ENCODE data around the gene FGL2.
"Not testable (repeated sequence)": the region's sequence is repeated elsewhere in the genome, so short reads cannot be mapped to it uniquely, and the experiment has no call there.

The FGL2 gene

GRCh38 chr7:77238703-77239136 is 39.1 kb upstream of the FGL2 start:
- DNase-seq: no peak
- H3K4me1 ChIP-seq (ENCODE audit: control insufficient read depth, insufficient read depth, low read length, poor library complexity, severe bottlenecking): peaks cover 7% of the 10 kb centered on the region

GRCh38 chr7:77235276-77235675 is 35.7 kb upstream of the FGL2 start:
- H3K36me3 ChIP-seq (ENCODE audit: control insufficient read depth, insufficient read depth, low read length): peaks cover 4% of the 10 kb centered on the region
- H3K4me1 ChIP-seq (ENCODE audit: control insufficient read depth, insufficient read depth, low read length, poor library complexity, severe bottlenecking): peaks cover 7% of the 10 kb centered on the region
- no peak overlapping the region for H3K4me3 ChIP-seq (ENCODE audit: insufficient read depth, low read depth, low read length, poor library complexity, severe bottlenecking)
- DNase-seq: no peak
- H3K27ac ChIP-seq (ENCODE audit: insufficient read depth, low read length, poor library complexity, severe bottlenecking): no peak overlapping the region
- no peaks in the 10 kb centered on the region for H3K27me3 ChIP-seq (replicated peaks; ENCODE audit: control insufficient read depth, insufficient read depth, low read length, poor library complexity, severe bottlenecking)
- H3K9me3 ChIP-seq (ENCODE audit: control insufficient read depth, low read length): no peaks in the 10 kb centered on the region

More at GRCh38 chr7:77238703-77239136, 39.1 kb upstream of the FGL2 start:
- Histone ChIP-seq H3K36me3 (ENCODE audit: control insufficient read depth, insufficient read depth, low read length) (peaks cover 4% of the 10 kb centered on the region), H3K4me3 (ENCODE audit: insufficient read depth, low read depth, low read length, poor library complexity, severe bottlenecking) (no peak overlapping the region), H3K27ac (ENCODE audit: insufficient read depth, low read length, poor library complexity, severe bottlenecking) (no peak overlapping the region), H3K9me3 (ENCODE audit: control insufficient read depth, low read length) (no peaks in the 10 kb centered on the region), H3K27me3 (replicated peaks; ENCODE audit: control insufficient read depth, insufficient read depth, low read length, poor library complexity, severe bottlenecking) (no peaks in the 10 kb centered on the region)

- Histone ChIP-seq H3K4me3 (ENCODE audit: insufficient read depth, low read depth, low read length, poor library complexity, severe bottlenecking) (no peak overlapping the region), H3K27ac (ENCODE audit: insufficient read depth, low read length, poor library complexity, severe bottlenecking) (no peak overlapping the region), H3K4me1 (ENCODE audit: control insufficient read depth, insufficient read depth, low read length, poor library complexity, severe bottlenecking) (no peaks in the 10 kb centered on the region), H3K9me3 (ENCODE audit: control insufficient read depth, low read length) (no peaks in the 10 kb centered on the region), H3K36me3 (ENCODE audit: control insufficient read depth, insufficient read depth, low read length) (peaks cover 4% of the 10 kb centered on the region), H3K27me3 (replicated peaks; ENCODE audit: control insufficient read depth, insufficient read depth, low read length, poor library complexity, severe bottlenecking) (no peaks in the 10 kb centered on the region)
- DNase-seq: no peak
Observed at GRCh38 chr7:77232467-77232866, 32.8 kb upstream of the FGL2 start.

- H3K36me3 ChIP-seq (ENCODE audit: control insufficient read depth, insufficient read depth, low read length); H3K4me3 ChIP-seq (ENCODE audit: insufficient read depth, low read depth, low read length, poor library complexity, severe bottlenecking); H3K27ac ChIP-seq (ENCODE audit: insufficient read depth, low read length, poor library complexity, severe bottlenecking); H3K9me3 ChIP-seq (ENCODE audit: control insufficient read depth, low read length); H3K27me3 ChIP-seq (replicated peaks; ENCODE audit: control insufficient read depth, insufficient read depth, low read length, poor library complexity, severe bottlenecking); DNase-seq; H3K4me1 ChIP-seq (ENCODE audit: control insufficient read depth, insufficient read depth, low read length, poor library complexity, severe bottlenecking): not testable (repeated sequence)
Observed at GRCh38 chr7:77228795-77229194, 29.2 kb upstream of the FGL2 start.

GRCh38 chr7:77226357-77226839 is 26.8 kb upstream of the FGL2 start:
- H3K27me3 ChIP-seq (replicated peaks; ENCODE audit: control insufficient read depth, insufficient read depth, low read length, poor library complexity, severe bottlenecking): no peaks in the 10 kb centered on the region
- H3K36me3 ChIP-seq (ENCODE audit: control insufficient read depth, insufficient read depth, low read length): no peaks in the 10 kb centered on the region
- H3K4me1 ChIP-seq (ENCODE audit: control insufficient read depth, insufficient read depth, low read length, poor library complexity, severe bottlenecking): no peaks in the 10 kb centered on the region
- H3K9me3 ChIP-seq (ENCODE audit: control insufficient read depth, low read length): no peaks in the 10 kb centered on the region
- no peak overlapping the region for H3K27ac ChIP-seq (ENCODE audit: insufficient read depth, low read length, poor library complexity, severe bottlenecking)
- DNase-seq: no peak
- H3K4me3 ChIP-seq (ENCODE audit: insufficient read depth, low read depth, low read length, poor library complexity, severe bottlenecking): no peak overlapping the region

GRCh38 chr7:77223261-77223660 is 23.6 kb upstream of the FGL2 start:
- H3K4me1 ChIP-seq (ENCODE audit: control insufficient read depth, insufficient read depth, low read length, poor library complexity, severe bottlenecking): no peaks in the 10 kb centered on the region
- no peak overlapping the region for H3K27ac ChIP-seq (ENCODE audit: insufficient read depth, low read length, poor library complexity, severe bottlenecking)
- H3K27me3 ChIP-seq (replicated peaks; ENCODE audit: control insufficient read depth, insufficient read depth, low read length, poor library complexity, severe bottlenecking): no peaks in the 10 kb centered on the region
- no peak overlapping the region for H3K4me3 ChIP-seq (ENCODE audit: insufficient read depth, low read depth, low read length, poor library complexity, severe bottlenecking)
- no peak for DNase-seq
- H3K9me3 ChIP-seq (ENCODE audit: control insufficient read depth, low read length): no peaks in the 10 kb centered on the region
- no peaks in the 10 kb centered on the region for H3K36me3 ChIP-seq (ENCODE audit: control insufficient read depth, insufficient read depth, low read length)

- Histone ChIP-seq H3K4me3 (ENCODE audit: insufficient read depth, low read depth, low read length, poor library complexity, severe bottlenecking) (no peak overlapping the region), H3K9me3 (ENCODE audit: control insufficient read depth, low read length) (no peaks in the 10 kb centered on the region), H3K4me1 (ENCODE audit: control insufficient read depth, insufficient read depth, low read length, poor library complexity, severe bottlenecking) (no peaks in the 10 kb centered on the region), H3K36me3 (ENCODE audit: control insufficient read depth, insufficient read depth, low read length) (no peaks in the 10 kb centered on the region), H3K27me3 (replicated peaks; ENCODE audit: control insufficient read depth, insufficient read depth, low read length, poor library complexity, severe bottlenecking) (no peaks in the 10 kb centered on the region), H3K27ac (ENCODE audit: insufficient read depth, low read length, poor library complexity, severe bottlenecking) (no peak overlapping the region)
- DNase-seq: no peak
Observed at GRCh38 chr7:77222819-77223218, 23.2 kb upstream of the FGL2 start.

GRCh38 chr7:77222065-77222464 is 22.4 kb upstream of the FGL2 start:
- DNase-seq: no peak
- H3K27me3 ChIP-seq (replicated peaks; ENCODE audit: control insufficient read depth, insufficient read depth, low read length, poor library complexity, severe bottlenecking): no peaks in the 10 kb centered on the region
- H3K27ac ChIP-seq (ENCODE audit: insufficient read depth, low read length, poor library complexity, severe bottlenecking): no peak overlapping the region
- H3K36me3 ChIP-seq (ENCODE audit: control insufficient read depth, insufficient read depth, low read length): no peaks in the 10 kb centered on the region
- H3K4me1 ChIP-seq (ENCODE audit: control insufficient read depth, insufficient read depth, low read length, poor library complexity, severe bottlenecking): no peaks in the 10 kb centered on the region
- no peaks in the 10 kb centered on the region for H3K9me3 ChIP-seq (ENCODE audit: control insufficient read depth, low read length)
- no peak overlapping the region for H3K4me3 ChIP-seq (ENCODE audit: insufficient read depth, low read depth, low read length, poor library complexity, severe bottlenecking)

- not testable (repeated sequence) for H3K9me3 ChIP-seq (ENCODE audit: control insufficient read depth, low read length); H3K27ac ChIP-seq (ENCODE audit: insufficient read depth, low read length, poor library complexity, severe bottlenecking); DNase-seq; H3K4me3 ChIP-seq (ENCODE audit: insufficient read depth, low read depth, low read length, poor library complexity, severe bottlenecking); H3K4me1 ChIP-seq (ENCODE audit: control insufficient read depth, insufficient read depth, low read length, poor library complexity, severe bottlenecking); H3K27me3 ChIP-seq (replicated peaks; ENCODE audit: control insufficient read depth, insufficient read depth, low read length, poor library complexity, severe bottlenecking); H3K36me3 ChIP-seq (ENCODE audit: control insufficient read depth, insufficient read depth, low read length)
Observed at GRCh38 chr7:77219701-77220331, 20.2 kb upstream of the FGL2 start.

GRCh38 chr7:77217474-77218185 is 18.0 kb upstream of the FGL2 start:
- no peak for DNase-seq
- Histone ChIP-seq H3K27me3 (replicated peaks; ENCODE audit: control insufficient read depth, insufficient read depth, low read length, poor library complexity, severe bottlenecking) (no peaks in the 10 kb centered on the region), H3K4me3 (ENCODE audit: insufficient read depth, low read depth, low read length, poor library complexity, severe bottlenecking) (no peak overlapping the region), H3K27ac (ENCODE audit: insufficient read depth, low read length, poor library complexity, severe bottlenecking) (no peak overlapping the region), H3K4me1 (ENCODE audit: control insufficient read depth, insufficient read depth, low read length, poor library complexity, severe bottlenecking) (no peaks in the 10 kb centered on the region), H3K36me3 (ENCODE audit: control insufficient read depth, insufficient read depth, low read length) (no peaks in the 10 kb centered on the region), H3K9me3 (ENCODE audit: control insufficient read depth, low read length) (no peaks in the 10 kb centered on the region)
